HUES48 (cell line): ENCODE results near the gene CCDC200.
"Not testable (repeated sequence)": the region's sequence is repeated elsewhere in the genome, so short reads cannot be mapped to it uniquely, and the experiment has no call there.

Source experiments
- H3K27ac ChIP-seq: one replicate; pipeline ENCODE4 v1.7.0; 2013; ENCODE audit warnings: low read depth, low read length, inconsistent platforms
- H3K27me3 ChIP-seq: 2 replicates; pipeline ENCODE4 v1.6.1; 2013; ENCODE audit warnings: mild to moderate bottlenecking, low read length; ENCODE audit not compliant: control insufficient read depth, insufficient read depth
- H3K36me3 ChIP-seq: 2 replicates; pipeline ENCODE4 v1.6.1; 2013; ENCODE audit warnings: low read length; ENCODE audit not compliant: control insufficient read depth, insufficient read depth
- H3K4me1 ChIP-seq: 2 replicates; pipeline ENCODE4 v1.6.1; 2013; ENCODE audit warnings: mild to moderate bottlenecking, low read length; ENCODE audit not compliant: control insufficient read depth, insufficient read depth
- H3K4me3 ChIP-seq: 2 replicates; pipeline ENCODE4 v1.5.1; 2013; ENCODE audit warnings: mild to moderate bottlenecking, low read depth, low read length
- H3K9ac ChIP-seq: 2 replicates; pipeline ENCODE4 v1.6.1; 2013; ENCODE audit warnings: mild to moderate bottlenecking, low read depth, low read length, moderate library complexity
- H3K9me3 ChIP-seq: 2 replicates; pipeline ENCODE4 v1.6.1; 2013; ENCODE audit warnings: low read length; ENCODE audit not compliant: control insufficient read depth, insufficient read depth

The CCDC200 gene

DNA sequence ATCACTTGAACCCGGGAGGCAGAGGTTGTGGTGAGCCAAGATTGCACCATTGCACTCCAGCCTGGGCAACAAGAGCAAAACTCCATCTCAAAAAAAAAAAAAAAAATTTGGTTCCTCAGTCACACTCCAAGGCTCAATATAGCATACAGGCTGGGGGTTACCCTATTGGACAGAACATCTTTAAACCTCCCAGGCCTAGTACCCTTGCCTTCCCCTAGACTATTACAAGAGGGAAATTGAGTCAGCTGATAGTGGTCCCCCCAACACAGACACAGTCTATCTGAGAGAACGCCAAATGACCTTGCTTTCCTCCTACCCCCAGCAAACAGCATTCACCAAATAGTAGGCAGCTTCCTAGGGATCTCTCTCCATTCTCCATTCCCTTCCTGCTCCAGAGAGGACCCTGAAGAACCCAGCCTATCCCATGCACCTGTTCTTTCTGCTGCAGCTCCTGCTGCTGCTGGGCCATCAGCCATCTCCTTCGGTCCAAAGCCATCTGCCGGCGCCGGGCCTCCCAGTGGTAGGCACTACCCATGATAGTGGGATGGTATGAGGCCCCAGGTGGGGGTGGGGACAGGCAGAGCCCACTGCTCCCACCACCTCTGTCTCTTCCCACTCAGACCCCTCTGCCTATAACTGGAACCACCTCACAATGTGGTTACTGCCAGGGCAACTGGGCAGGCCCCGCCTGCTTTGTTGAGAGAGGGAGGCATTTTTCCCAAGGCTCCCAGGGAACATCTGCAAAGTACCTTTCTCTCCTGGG lies at the start of gene CCDC200:
TSS of gene CCDC200 (minus strand) at position 604 of the 763 bp plus-strand sequence. CDS start at position 535, 69 bp downstream.
- H3K27me3 ChIP-seq, H3K4me1 ChIP-seq, H3K9me3 ChIP-seq, H3K36me3 ChIP-seq, H3K4me3 ChIP-seq, H3K27ac ChIP-seq, H3K9ac ChIP-seq: not testable (repeated sequence)

DNA sequence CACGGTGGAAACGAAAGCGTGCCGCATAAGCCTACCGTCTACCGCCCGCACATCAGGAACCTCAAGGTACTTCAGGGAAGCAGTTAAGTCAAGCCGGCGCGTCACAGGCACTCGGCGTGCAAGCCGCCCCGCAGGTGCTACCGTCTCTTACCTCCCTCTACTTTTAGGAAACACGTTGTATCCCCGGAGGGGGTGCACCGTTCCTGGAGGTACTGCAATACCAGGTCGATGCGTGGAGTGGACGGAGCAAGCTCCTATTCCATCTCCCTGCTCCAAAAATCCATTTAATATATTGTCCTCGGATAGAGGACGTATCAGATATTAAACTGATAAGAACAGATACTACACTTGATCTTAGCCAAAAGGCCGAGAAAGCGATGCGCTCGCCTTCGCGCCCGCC lies 44.5 kb upstream of the CCDC200 start:
- H3K27me3 ChIP-seq, H3K9me3 ChIP-seq, H3K27ac ChIP-seq, H3K4me1 ChIP-seq, H3K36me3 ChIP-seq, H3K4me3 ChIP-seq, H3K9ac ChIP-seq: not testable (repeated sequence)

DNA sequence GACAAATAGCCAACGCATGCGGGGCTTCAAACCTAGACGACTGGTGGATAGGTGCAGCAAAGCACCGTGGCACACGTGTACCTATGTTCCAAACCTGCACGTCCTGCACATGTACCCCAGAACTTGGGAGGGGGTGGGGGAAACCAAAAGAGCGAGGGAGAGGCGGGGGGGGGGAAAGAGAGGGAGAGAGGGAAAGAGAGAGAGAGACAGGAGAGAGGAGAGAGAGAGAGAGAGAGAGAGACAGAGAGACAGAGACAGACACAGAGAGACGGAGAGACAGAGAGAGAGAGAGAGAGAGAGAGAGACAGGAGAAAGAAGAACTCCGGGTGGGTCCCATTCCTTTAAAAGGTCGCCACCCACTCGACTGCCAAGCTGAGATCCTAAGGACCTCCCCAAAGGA lies 44.1 kb upstream of the CCDC200 start:
- H3K27me3 ChIP-seq, H3K4me3 ChIP-seq, H3K9me3 ChIP-seq, H3K9ac ChIP-seq, H3K27ac ChIP-seq, H3K36me3 ChIP-seq, H3K4me1 ChIP-seq: not testable (repeated sequence)

DNA sequence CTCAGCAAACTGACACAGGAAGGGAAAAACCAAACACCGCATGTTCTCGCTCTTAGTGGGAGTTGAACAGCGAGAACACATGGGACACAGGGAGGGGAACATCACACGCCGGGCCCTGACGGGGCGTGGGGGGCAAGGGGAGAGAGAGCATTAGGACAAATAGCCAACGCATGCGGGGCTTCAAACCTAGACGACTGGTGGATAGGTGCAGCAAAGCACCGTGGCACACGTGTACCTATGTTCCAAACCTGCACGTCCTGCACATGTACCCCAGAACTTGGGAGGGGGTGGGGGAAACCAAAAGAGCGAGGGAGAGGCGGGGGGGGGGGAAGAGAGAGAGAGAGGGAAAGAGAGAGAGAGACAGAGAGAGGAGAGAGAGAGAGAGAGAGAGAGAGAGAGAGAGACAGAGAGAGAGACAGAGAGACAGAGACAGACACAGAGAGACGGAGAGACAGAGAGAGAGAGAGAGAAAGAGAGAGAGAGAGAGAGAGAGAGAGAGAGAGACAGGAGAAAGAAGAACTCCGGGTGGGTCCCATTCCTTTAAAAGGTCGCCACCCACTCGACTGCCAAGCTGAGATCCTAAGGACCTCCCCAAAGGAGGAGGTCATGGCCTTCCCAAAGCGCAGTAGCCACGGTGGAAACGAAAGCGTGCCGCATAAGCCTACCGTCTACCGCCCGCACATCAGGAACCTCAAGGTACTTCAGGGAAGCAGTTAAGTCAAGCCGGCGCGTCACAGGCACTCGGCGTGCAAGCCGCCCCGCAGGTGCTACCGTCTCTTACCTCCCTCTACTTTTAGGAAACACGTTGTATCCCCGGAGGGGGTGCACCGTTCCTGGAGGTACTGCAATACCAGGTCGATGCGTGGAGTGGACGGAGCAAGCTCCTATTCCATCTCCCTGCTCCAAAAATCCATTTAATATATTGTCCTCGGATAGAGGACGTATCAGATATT lies 42.4 kb upstream of the CCDC200 start:
- H3K9ac ChIP-seq, H3K36me3 ChIP-seq, H3K27ac ChIP-seq, H3K4me3 ChIP-seq, H3K4me1 ChIP-seq, H3K9me3 ChIP-seq, H3K27me3 ChIP-seq: not testable (repeated sequence)

DNA sequence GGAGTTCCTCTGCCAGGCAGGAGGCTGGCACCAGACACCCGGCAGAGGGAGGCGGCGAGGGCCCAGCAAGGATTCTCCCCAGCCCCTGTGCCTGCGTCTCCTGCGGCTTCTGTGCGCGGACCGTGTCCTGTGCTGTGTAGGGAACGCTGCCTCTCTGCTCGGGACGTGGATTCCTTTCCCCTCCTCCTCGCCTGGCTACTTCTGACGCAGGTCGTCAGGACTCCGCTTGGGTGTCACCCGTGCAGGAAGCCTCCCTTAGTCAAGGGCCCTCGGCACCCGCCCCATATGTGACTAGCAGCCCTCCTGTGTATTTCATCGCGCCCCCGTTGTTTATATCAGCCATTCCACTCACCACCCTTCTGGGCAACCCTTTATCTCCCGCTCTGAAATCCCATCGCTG lies 18.0 kb upstream of the CCDC200 start:
- H3K27ac ChIP-seq, H3K9ac ChIP-seq, H3K4me1 ChIP-seq, H3K4me3 ChIP-seq, H3K27me3 ChIP-seq, H3K9me3 ChIP-seq, H3K36me3 ChIP-seq: not testable (repeated sequence)

DNA sequence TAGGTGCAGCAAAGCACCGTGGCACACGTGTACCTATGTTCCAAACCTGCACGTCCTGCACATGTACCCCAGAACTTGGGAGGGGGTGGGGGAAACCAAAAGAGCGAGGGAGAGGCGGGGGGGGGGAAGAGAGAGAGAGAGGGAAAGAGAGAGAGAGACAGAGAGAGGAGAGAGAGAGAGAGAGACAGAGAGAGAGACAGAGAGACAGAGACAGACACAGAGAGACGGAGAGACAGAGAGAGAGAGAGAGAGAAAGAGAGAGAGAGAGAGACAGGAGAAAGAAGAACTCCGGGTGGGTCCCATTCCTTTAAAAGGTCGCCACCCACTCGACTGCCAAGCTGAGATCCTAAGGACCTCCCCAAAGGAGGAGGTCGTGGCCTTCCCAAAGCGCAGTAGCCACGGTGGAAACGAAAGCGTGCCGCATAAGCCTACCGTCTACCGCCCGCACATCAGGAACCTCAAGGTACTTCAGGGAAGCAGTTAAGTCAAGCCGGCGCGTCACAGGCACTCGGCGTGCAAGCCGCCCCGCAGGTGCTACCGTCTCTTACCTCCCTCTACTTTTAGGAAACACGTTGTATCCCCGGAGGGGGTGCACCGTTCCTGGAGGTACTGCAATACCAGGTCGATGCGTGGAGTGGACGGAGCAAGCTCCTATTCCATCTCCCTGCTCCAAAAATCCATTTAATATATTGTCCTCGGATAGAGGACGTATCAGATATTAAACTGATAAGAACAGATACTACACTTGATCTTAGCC lies 12.4 kb upstream of the CCDC200 start:
- H3K27ac ChIP-seq, H3K4me3 ChIP-seq, H3K4me1 ChIP-seq, H3K36me3 ChIP-seq, H3K9me3 ChIP-seq, H3K9ac ChIP-seq, H3K27me3 ChIP-seq: not testable (repeated sequence)

DNA sequence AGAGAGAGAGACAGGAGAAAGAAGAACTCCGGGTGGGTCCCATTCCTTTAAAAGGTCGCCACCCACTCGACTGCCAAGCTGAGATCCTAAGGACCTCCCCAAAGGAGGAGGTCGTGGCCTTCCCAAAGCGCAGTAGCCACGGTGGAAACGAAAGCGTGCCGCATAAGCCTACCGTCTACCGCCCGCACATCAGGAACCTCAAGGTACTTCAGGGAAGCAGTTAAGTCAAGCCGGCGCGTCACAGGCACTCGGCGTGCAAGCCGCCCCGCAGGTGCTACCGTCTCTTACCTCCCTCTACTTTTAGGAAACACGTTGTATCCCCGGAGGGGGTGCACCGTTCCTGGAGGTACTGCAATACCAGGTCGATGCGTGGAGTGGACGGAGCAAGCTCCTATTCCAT lies 11.2 kb upstream of the CCDC200 start:
- not testable (repeated sequence) for H3K4me1 ChIP-seq, H3K27me3 ChIP-seq, H3K36me3 ChIP-seq, H3K9ac ChIP-seq, H3K27ac ChIP-seq, H3K4me3 ChIP-seq, H3K9me3 ChIP-seq

DNA sequence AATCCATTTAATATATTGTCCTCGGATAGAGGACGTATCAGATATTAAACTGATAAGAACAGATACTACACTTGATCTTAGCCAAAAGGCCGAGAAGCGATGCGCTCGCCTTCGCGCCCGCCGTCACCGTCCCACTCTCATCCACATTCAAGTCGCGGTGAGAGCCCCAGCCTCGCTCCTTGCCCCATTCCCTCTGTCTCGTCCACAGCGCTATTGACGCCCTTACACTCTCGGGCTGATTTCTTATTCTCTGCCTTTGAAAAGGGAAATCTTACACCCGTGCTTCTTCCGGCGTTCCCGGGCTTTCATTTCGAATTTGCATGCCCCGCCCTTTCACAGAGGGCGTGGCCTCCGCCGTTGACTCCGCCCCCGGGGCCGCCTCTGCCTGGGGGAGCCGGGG lies 5.5 kb upstream of the CCDC200 start, which contains the start of gene RNU2-1:
TSS of gene RNU2-1 (minus strand) at position 101 of the 400 bp plus-strand sequence.
- not testable (repeated sequence) for H3K4me3 ChIP-seq, H3K9me3 ChIP-seq, H3K9ac ChIP-seq, H3K4me1 ChIP-seq, H3K27ac ChIP-seq, H3K36me3 ChIP-seq, H3K27me3 ChIP-seq

DNA sequence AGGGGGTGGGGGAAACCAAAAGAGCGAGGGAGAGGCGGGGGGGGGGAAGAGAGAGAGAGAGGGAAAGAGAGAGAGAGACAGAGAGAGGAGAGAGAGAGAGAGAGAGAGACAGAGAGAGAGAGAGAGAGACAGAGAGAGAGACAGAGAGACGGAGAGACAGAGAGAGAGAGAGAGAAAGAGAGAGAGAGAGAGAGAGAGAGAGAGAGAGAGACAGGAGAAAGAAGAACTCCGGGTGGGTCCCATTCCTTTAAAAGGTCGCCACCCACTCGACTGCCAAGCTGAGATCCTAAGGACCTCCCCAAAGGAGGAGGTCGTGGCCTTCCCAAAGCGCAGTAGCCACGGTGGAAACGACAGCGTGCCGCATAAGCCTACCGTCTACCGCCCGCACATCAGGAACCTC lies 4.8 kb upstream of the CCDC200 start:
- H3K27me3 ChIP-seq, H3K9me3 ChIP-seq, H3K4me3 ChIP-seq, H3K36me3 ChIP-seq, H3K4me1 ChIP-seq, H3K9ac ChIP-seq, H3K27ac ChIP-seq: not testable (repeated sequence)

DNA sequence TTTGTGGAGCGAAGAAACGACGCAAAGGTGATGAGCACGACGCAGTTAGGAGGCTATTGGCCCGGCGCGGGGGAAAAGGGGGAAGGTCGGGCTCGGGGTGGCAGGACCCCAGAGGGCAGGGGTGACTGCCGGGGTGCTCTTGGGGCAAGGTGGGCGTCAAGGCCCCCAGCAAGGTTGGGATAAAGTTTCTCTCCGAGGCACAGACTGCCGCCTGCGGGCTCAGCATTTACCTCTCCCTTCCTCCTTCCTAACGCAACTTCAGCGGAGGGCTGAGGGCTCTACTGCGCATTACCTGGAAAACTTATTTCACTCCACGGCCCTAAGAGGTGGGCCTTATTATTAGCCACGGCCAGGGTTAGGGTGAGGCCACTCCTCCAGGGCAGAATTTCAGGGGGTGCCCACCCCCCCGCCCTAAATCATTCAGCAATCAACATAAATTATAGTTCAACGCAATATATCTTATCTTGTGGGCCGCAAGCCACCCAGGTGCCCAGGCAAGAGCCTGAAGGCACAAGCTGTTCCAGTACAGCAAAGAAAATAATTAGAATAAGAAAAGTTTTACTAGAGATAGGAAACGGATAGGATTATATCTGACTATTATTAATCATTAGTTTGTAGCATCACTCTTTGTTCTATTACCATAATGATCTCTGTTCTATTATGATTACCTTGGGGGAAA lies 3.7 kb upstream of the CCDC200 start:
- not testable (repeated sequence) for H3K4me1 ChIP-seq, H3K4me3 ChIP-seq, H3K27ac ChIP-seq, H3K9ac ChIP-seq, H3K27me3 ChIP-seq, H3K9me3 ChIP-seq, H3K36me3 ChIP-seq
